ENCODE results near the gene ATOSB.
"Not testable (repeated sequence)": the region's sequence is repeated elsewhere in the genome, so short reads cannot be mapped to it uniquely, and the experiment has no call there.

The ATOSB gene

DNA sequence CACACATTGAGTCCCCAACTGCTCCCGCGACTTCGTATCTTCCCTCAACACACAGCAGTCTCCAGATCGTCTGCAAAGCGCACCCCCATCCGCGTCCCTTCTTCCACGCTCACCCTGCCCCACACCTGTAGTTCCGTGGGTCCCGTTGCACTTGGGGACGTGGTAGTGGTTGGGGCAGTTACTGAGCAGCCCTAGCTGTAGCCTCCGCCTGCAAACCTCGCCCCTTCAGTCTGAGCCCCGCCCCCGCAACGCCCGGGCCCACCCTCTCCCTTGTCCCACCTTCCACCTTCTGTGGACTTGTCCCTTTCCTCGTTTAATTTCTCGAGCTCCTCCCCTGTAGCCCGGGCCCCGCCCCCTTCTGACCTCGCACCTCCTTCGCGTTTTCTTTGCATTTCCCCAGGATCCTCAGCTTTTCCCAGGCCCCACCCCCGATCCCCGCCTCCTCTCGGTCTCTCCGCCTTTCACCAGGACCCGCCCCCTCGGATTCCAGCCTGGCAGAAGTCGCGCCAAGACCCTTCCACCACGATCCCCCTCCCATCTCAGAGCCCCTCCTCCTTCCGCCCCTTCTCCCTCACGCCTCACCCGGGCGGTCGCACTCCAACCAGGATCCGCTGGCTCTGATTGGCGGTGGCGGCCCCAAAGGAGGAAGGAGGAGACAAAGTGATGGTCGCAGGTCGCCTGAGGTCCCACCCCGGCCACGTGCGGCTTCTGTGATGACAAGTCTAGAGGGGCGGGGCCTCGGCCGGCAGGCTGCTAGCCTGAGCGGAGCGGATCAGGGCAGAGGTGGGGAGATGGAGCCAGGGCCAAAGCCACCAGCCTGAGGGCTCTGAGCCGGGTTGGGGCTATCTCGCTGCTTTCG, at the start of gene ATOSB:
Gene ATOSB, minus strand, starts transcription at position 183 of the 859 bp plus-strand sequence. CDS start 7,588 bp downstream, outside the sequence.
- DNase-seq, result peak; percentile 92

GRCh38 chr9:35164711-35165110, 49.0 kb upstream of the ATOSB start:
- DNase-seq, result no peak

- no peak for DNase-seq
Observed at GRCh38 chr9:35163413-35163812, 47.8 kb upstream of the ATOSB start.

DNA sequence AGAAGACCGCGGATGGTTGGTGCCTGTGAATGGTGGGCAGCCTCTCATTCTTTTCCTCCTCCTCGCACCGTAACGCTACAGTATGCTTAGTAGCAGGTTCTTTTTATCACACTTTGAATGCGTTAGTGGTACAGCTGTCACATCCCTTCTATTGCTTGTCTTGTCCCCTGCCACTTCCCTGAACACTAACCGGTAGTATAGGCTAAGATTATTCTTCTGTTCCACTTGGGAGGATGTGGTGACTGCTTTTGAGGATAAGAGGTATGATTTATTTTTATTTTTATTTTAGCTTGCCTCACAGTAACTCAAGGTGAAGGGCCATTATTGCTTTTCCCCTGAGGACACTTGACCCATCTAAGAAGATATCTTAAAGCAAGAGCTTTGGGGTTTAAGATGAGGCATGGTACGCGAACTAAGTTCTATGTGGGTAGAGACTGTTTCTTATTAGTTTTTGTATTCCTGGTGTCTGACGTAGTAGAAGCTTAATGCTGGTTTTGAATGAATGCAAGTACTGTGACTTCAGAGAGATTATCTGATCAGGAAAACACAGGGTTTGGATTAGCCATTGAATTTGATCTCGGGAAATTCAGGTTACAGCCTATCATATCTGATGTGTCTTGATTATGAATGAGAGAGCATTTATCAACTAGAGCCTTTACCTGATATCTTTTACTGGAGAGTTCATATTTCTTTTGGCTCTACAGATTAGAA, 47.1 kb upstream of the ATOSB start:
- DNase-seq, result no peak

DNA sequence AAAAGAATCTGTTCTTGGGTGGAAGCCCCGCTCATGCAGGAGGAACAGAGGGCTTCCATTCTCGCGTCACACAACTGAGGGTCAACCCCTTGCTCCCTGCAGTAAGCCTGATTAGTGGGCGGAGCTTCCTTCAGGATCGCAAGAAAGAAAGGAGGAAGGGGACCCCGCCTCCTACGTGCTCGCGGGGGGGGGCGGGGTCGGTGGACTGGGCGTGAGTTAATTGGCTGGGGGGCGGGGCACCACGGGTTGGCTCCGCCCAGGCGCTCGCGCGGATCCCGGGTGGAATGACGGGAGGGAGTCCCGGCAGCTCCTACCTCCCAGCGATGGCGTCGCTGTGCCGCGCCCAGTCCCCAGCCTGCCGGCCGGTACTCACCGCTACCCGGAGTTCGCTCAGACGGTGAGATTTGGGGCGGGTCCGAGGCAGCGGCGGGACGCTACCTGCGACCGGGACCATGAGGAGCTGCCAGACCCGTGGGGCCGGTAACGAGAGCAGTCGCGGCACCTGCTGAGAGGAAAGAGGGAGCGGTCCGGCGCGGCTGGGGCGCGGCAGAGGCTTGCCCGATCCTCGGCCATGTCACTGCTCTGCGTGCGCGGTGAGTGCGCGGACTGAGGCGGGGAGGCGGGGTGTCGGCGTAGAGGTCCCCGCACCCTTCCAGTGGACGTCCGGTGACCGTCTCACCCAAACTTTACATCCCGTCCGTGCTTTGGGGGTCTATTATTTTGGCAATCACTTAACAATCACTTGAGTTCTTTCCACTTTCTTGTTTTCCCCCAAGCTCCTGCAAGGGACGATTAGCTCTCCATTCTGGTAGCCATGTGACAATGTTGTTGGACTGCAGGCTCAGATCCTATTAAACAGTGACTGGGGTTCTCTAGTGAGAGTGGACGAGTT, 46.3 kb upstream of the ATOSB start, which contains the start of gene UNC13B:
Gene UNC13B, plus strand, starts transcription at position 297 of the 892 bp plus-strand sequence. Its CDS starts 275 bp downstream, at position 572.
- peak; percentile 69 for DNase-seq

GRCh38 chr9:35158501-35159280, 43.0 kb upstream of the ATOSB start:
- no peak for DNase-seq

GRCh38 chr9:35157836-35158235, 42.2 kb upstream of the ATOSB start:
- not testable (repeated sequence) for DNase-seq

DNA sequence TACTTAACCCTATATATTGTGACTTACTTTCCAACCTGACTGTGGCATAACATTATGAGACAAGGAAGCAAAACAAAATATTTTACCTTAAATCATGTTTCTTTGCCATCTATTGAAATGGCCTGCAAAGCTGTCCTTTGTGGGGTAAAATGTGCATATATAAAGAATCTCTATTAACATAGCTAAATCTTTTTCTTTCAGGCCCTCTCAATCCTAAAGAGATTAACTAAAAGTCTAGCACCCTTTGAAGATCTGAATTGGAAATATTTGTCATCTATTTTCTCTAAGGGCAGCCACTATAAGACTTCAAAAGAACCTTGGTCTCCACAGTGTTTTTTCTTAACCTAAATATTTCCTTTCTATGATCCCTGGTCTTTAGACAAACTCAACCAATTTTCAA, 41.1 kb upstream of the ATOSB start:
- DNase-seq, result no peak

DNA sequence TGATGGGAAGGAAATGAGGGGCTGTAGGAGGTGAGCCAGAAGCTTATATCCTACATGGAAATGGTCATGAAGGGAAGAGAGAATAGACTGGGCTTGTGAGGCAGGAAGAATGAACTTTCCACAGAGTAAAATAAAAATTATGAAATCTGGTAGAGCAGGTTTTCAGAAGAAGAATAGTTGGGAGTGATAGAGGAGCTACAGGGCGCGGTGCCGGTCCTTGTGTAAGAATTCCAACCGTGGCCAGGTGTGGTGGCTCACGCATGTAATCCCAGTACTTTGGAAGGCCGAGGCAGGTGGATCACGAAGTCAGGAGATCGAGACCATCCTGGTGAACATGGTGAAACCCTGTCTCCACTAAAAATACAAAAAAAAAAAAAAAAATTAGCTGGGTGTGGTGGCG, 37.3 kb upstream of the ATOSB start:
- no peak for DNase-seq

DNA sequence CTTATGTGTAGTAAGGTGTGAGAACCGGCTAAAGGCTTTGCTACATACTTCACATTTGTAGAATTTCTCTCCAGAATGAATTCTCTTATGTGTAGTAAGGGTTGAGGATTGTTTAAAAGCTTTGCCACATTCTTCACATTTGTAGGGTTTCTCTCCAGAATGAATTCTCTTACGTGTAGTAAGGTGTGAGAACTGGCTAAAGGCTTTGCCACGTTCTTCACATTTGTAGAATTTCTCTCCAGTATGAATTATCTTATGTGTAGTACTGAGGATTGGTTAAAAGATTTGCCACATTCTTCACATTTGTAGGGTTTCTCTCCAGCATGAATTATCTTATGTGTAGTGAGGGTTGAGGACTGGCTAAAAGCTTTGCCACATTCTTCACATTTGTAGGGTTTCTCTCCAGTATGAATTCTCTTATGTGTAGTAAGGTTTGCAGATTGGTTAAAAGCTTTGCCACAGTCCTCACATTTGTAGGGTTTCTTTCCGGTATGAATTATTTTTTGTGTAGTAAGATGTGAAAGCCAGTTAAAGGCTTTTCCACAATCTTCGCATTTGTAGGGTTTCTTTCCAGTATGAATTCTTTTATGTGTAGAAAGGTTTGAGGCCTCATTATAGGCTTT, 32.4 kb upstream of the ATOSB start:
- not testable (repeated sequence) for DNase-seq

GRCh38 chr9:35142037-35142436, 26.4 kb upstream of the ATOSB start:
- DNase-seq, result no peak

- DNase-seq, result no peak
Observed at GRCh38 chr9:35140093-35140492, 24.4 kb upstream of the ATOSB start.

GRCh38 chr9:35136866-35137265, 21.2 kb upstream of the ATOSB start:
- no peak for DNase-seq

DNA sequence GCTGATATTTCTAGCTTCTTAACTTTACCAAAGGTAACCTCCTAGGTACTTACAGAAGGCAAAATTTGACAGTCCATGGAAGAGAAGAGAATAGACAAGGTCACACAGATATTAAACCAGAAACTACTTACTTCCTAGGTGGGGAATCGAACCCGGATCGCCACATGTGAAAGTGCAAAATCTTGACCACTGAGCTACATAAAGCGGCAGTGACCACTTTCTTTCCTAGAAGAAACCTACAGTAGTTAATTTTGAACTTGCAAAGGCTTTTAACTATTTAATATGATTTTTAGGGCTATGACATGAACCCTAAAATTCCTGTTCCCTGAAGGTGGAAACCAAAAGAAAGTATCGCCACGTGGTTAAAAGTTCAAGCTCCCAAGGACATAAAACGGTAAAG, 20.3 kb upstream of the ATOSB start:
- DNase-seq, result no peak

- DNase-seq, result no peak
Observed at GRCh38 chr9:35134920-35135319, 19.3 kb upstream of the ATOSB start.

DNA sequence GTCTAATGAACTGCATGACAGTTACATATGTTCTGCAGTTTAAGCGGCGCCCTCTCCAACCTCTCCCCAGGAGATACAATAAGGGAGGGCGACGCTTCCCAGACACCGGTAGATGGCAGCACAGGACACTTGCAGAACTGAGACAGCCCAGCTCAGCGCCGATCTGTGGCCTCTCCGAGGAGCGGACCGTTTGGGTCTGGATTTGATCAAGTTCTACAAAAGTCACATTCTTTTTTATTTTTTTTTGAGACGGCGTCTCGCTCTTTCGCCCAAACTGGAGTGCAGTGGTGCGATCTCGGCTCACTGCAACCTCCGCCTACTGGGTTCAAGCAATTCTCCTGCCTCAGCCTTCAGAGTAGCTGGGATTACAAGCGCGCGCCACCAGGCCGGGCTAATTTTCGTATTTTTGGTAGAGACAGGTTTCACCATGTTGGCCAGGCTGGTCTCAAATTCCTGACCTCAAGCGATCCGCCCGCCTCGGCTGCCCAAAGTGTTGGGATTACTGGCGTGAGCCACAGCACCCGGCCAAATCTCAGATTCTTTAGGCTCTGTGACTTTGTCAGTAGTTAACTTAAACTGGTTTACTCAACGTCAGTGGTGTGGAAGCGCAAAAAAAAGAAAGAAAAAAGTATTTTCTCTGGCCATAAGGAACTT, 1.4 kb upstream of the ATOSB start:
- DNase-seq, result peak; percentile 86

GRCh38 chr9:35116539-35116897, 856 bp upstream of the ATOSB start:
- no peak for DNase-seq

- no peak for DNase-seq
Observed at GRCh38 chr9:35114840-35115628, 628 bp downstream of the ATOSB start.

DNA sequence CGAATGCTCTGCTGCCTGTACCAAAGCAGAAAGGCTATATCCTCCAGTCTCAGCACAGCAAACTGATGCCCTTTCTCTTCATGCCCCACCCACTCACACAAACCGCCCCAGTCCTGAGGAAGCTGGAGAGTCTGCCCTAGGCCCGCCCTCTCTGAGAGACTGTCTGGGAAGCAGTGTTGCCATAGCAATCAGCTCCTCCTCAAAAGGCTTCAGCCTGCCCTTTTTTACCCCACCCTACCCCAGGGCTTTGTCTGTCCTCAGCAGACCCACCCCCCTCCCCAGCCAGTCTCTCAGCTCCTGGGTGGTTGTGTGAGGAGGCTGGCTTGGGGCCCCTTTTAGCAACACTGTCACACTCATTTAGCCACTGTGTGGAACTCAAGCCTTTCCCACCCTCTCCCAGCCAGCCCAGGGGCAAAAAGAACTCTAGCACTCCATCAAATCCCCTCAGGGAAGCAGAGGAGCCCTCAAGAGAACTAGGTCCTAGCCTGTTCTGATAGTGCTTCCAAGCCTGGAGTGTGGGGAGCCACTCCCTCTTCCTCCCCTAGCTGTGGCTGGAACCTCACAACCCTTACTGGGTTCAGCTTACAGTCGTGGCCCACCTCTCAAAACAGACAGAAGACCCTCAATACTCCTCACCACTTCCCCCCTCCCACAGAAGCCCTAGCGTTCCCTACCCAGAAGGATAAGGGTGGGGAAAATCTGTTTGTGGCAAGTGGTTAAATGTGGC, 1.4 kb downstream of the ATOSB start:
- DNase-seq, result peak; percentile 62
